CD14-positive monocyte (primary cell): Measurements from ENCODE around the gene TRAF1. TPM values are rescaled to one million over a fixed set of nuclear protein-coding genes. Genes with fewer than 3 reads are reported as not detected.
A peak's percentile ranks its signal among the peaks of the same experiment; 100 is the strongest.

Source experiments
- DNase-seq, 3 donors: peaks; one replicate each; pipeline ENCODE4 v3.0.0-alpha.2; 2011 to 2022
- H2AFZ ChIP-seq: 2 replicates; pipeline ENCODE4 v1.6.0; 2012; ENCODE audit warnings: mild to moderate bottlenecking, low read depth, low read length, inconsistent platforms; ENCODE audit not compliant: insufficient read depth, poor library complexity, severe bottlenecking
- H3K27ac ChIP-seq, 2 donors: 1 replicate in 1 of 2; 2 replicates in 1 of 2; pipeline ENCODE4 v1.5.1; 2012 to 2013; ENCODE audit warnings: low read length in 2 of 2, control low read depth in 1 of 2, inconsistent platforms in 1 of 2, low read depth in 1 of 2, mild to moderate bottlenecking in 1 of 2
- H3K27me3 ChIP-seq, 2 donors: one replicate each; pipeline versions ENCODE4 v1.6.0 to v1.6.1; 2011 to 2013; ENCODE audit warnings: low read length in 2 of 2; ENCODE audit not compliant: control insufficient read depth in 2 of 2, insufficient read depth in 2 of 2
- H3K36me3 ChIP-seq, 2 donors: replicated peaks in 1 of 2; 1 replicate in 1 of 2; 2 replicates in 1 of 2; pipeline versions ENCODE4 v1.5.1 to v1.6.1; 2012 to 2013; ENCODE audit warnings: low read length in 2 of 2, control low read depth in 1 of 2, inconsistent platforms in 1 of 2, mild to moderate bottlenecking in 1 of 2; ENCODE audit not compliant: insufficient read depth in 2 of 2, control insufficient read depth in 1 of 2
- H3K4me1 ChIP-seq, 2 donors: 1 replicate in 1 of 2; 2 replicates in 1 of 2; pipeline versions ENCODE4 v1.5.1 to v1.6.1; 2012 to 2013; ENCODE audit warnings: low read length in 2 of 2, control low read depth in 1 of 2, inconsistent platforms in 1 of 2, mild to moderate bottlenecking in 1 of 2, moderate library complexity in 1 of 2; ENCODE audit not compliant: insufficient read depth in 2 of 2, control insufficient read depth in 1 of 2
- H3K4me2 ChIP-seq: replicated peaks from 2 replicates; pipeline ENCODE3; 2012; ENCODE audit warnings: low read length, moderate library complexity, mild to moderate bottlenecking; ENCODE audit not compliant: poor library complexity, severe bottlenecking; ENCODE audit errors: extremely low read depth
- H3K4me3 ChIP-seq, 3 experiments: fragments of 200-600 bp in 1 of 3; sonication (generic) in 1 of 3; replicated peaks in 1 of 3; 1 replicate in 2 of 3; 2 replicates in 1 of 3; pipeline ENCODE4 v1.5.1; 2011 to 2013; ENCODE audit warnings: low read length in 3 of 3, mild to moderate bottlenecking in 3 of 3, control low read depth in 2 of 3, low read depth in 2 of 3, inconsistent platforms in 1 of 3, moderate library complexity in 1 of 3
- H3K79me2 ChIP-seq: 2 replicates; pipeline ENCODE4 v1.6.0; 2012; ENCODE audit warnings: mild to moderate bottlenecking, control low read depth, inconsistent platforms, low read length, moderate library complexity; ENCODE audit not compliant: insufficient read depth
- H3K9ac ChIP-seq: 2 replicates; pipeline ENCODE4 v1.6.0; 2017; ENCODE audit warnings: low read length, mild to moderate bottlenecking; ENCODE audit not compliant: insufficient read depth, poor library complexity, severe bottlenecking
- H3K9me3 ChIP-seq, 2 donors: replicated peaks in 1 of 2; 1 replicate in 1 of 2; 2 replicates in 1 of 2; pipeline versions ENCODE4 v1.5.1 to v1.6.1; 2012 to 2013; ENCODE audit warnings: low read length in 2 of 2, control low read depth in 1 of 2; ENCODE audit not compliant: control insufficient read depth in 1 of 2, insufficient read depth in 1 of 2
- H4K20me1 ChIP-seq: 2 replicates; pipeline ENCODE4 v1.6.0; 2012; ENCODE audit warnings: mild to moderate bottlenecking, low read length, control low read depth, moderate library complexity; ENCODE audit not compliant: insufficient read depth
- H3K27ac Mint-ChIP-seq, 7 donors: one replicate each; pipeline ENCODE4 v1.8.0; 2020; ENCODE audit warnings: mild to moderate bottlenecking in 7 of 7, mixed read lengths in 7 of 7, moderate library complexity in 6 of 7, inconsistent platforms in 2 of 7
- H3K27me3 Mint-ChIP-seq, 3 donors: one replicate each; pipeline ENCODE4 v1.8.0; 2021 to 2022; ENCODE audit warnings: low read depth in 3 of 3, mild to moderate bottlenecking in 3 of 3, mixed read lengths in 3 of 3, moderate library complexity in 3 of 3, inconsistent platforms in 1 of 3
- H3K36me3 Mint-ChIP-seq, 2 donors: one replicate each; pipeline ENCODE4 v1.8.0; 2020; ENCODE audit warnings: mixed read lengths in 2 of 2, inconsistent platforms in 1 of 2, mild to moderate bottlenecking in 1 of 2
- H3K4me1 Mint-ChIP-seq: one replicate; pipeline ENCODE4 v1.8.0; 2020; ENCODE audit warnings: mild to moderate bottlenecking, mixed read lengths
- H3K4me3 Mint-ChIP-seq, 2 donors: one replicate each; pipeline ENCODE4 v1.8.0; 2020; ENCODE audit warnings: mild to moderate bottlenecking in 2 of 2, mixed read lengths in 2 of 2, moderate library complexity in 1 of 2
- H3K9me3 Mint-ChIP-seq, 7 donors: one replicate each; pipeline ENCODE4 v1.8.0; 2020 to 2022; ENCODE audit warnings: mixed read lengths in 7 of 7, mild to moderate bottlenecking in 6 of 7, moderate library complexity in 6 of 7, inconsistent platforms in 2 of 7
- CTCF ChIP-seq: fragments of 200-600 bp; IDR thresholded peaks from one replicate; pipeline ENCODE4 v1.8.0; 2022; ENCODE audit warnings: antibody characterized with exemption, mild to moderate bottlenecking
- WGBS: methylation state at CpG from one replicate; pipeline ENCODE4 v1.1.5; 2013; ENCODE audit warnings: missing lambda C conversion rate; ENCODE audit not compliant: insufficient coverage; 5-methylcytosine and 5-hydroxymethylcytosine counted together
- intact Hi-C, 2 donors: fragments of 100-400 bp; cut with micrococcal nuclease; formaldehyde crosslinking; loops; one replicate each; pipeline versions ENCODE4 v1.15.0 to v1.15.1; 2023
- polyA plus RNA-seq, 3 donors: library from polyadenylated mRNA; depleted of rRNA in 1 of 3; unstranded in 2 of 3; stranded (reverse) in 1 of 3; fragments of 300-500 nt in 2 of 3; fragments of >200 nt in 1 of 3; fragmentation: Illumina TruSeq in 2 of 3; gene quantifications; 1 replicate in 2 of 3; 2 replicates in 1 of 3; pipeline ENCODE4 v1.2.3, GENCODE V29; 2012 to 2021

Gene TRAF1
- polyA plus RNA-seq, 3 donors = 0.15 to 22.8 (median 0.74) TPM

- Histone ChIP-seq H3K4me3 (no peak overlapping the region), H3K27me3 (no peaks in the 10 kb centered on the region), H3K27ac (peak overlapping the region; percentile 87 to 97), H3K4me2 (peak overlapping the region; percentile 32), H2AFZ (no peak overlapping the region), H3K9me3 (no peaks in the 10 kb centered on the region), H3K9ac (peak overlapping the region; percentile 64), H4K20me1 (no peaks in the 10 kb centered on the region), H3K4me1 (peaks cover 47 to 56% of the 10 kb centered on the region in 2 donors), H3K36me3 (no peaks in the 10 kb centered on the region), H3K79me2 (peaks cover 5% of the 10 kb centered on the region)
- 71% methylated on average over 8 of the region's 13 CpGs for WGBS
- DNase-seq = peak; percentile 89 to 99 (median 93)
- H3K4me1 Mint-ChIP-seq = peaks cover 46% of the 10 kb centered on the region
- peak overlapping the region; percentile 57 to 68 for H3K4me3 Mint-ChIP-seq
- TF ChIP-seq CTCF = no peak
- H3K27me3 Mint-ChIP-seq = peaks cover 0 to 2% (median 0%) of the 10 kb centered on the region in 3 donors
- no peaks in the 10 kb centered on the region for H3K9me3 Mint-ChIP-seq
- H3K36me3 Mint-ChIP-seq = peaks cover 12 to 13% of the 10 kb centered on the region in 2 donors
- peak overlapping the region; percentile 89 to 96 (median 94) for H3K27ac Mint-ChIP-seq
- intact Hi-C loops = loop anchor here (5.0 kb wide), 2 partner anchors 48 to 197 kb away; partner anchors contain the start of gene PHF19 (in 1 of the 2)
These were observed 830 bp downstream of the TRAF1 start for GRCh38 chr9:120925535-120926396.

GRCh38 chr9:120924698-120925534 is 1.7 kb downstream of the TRAF1 start:
- no peak overlapping the region for H3K9ac ChIP-seq
- peak overlapping the region in 1 of 2 donors; percentile 97 for H3K27ac ChIP-seq
- H3K4me3 Mint-ChIP-seq = peak overlapping the region in 1 of 2 donors; percentile 57
- peaks cover 5% of the 10 kb centered on the region for H3K79me2 ChIP-seq
- TF ChIP-seq CTCF = no peak
- no peaks in the 10 kb centered on the region for H3K9me3 Mint-ChIP-seq
- peaks cover 0 to 2% (median 0%) of the 10 kb centered on the region in 3 donors for H3K27me3 Mint-ChIP-seq
- no peak overlapping the region for H2AFZ ChIP-seq
- no peaks in the 10 kb centered on the region for H3K27me3 ChIP-seq
- no peak overlapping the region for H3K4me2 ChIP-seq
- intact Hi-C loops = loop anchor here (5.0 kb wide), 2 partner anchors 48 to 197 kb away; partner anchors contain the start of gene PHF19 (in 1 of the 2)
- H3K27ac Mint-ChIP-seq = peak overlapping the region in 5 of 7 donors; percentile 35 to 95 (median 89)
- H3K4me3 ChIP-seq = no peak overlapping the region
- H3K9me3 ChIP-seq = no peaks in the 10 kb centered on the region
- peaks cover 12 to 13% of the 10 kb centered on the region in 2 donors for H3K36me3 Mint-ChIP-seq
- no peaks in the 10 kb centered on the region for H4K20me1 ChIP-seq
- 89% methylated on average over 4 of the region's 11 CpGs for WGBS
- no peaks in the 10 kb centered on the region for H3K36me3 ChIP-seq
- no peak for DNase-seq
- H3K4me1 Mint-ChIP-seq = peaks cover 42% of the 10 kb centered on the region
- H3K4me1 ChIP-seq = peaks cover 38 to 47% of the 10 kb centered on the region in 2 donors
